Lung microvascular endothelial cell (primary cell): ENCODE results near the gene POLL. TPM values are rescaled to one million over a fixed set of nuclear protein-coding genes. Genes with fewer than 3 reads are reported as not detected.

Experiments
- DNase-seq, 2 donors: peaks; one replicate each; pipeline versions ENCODE4 v3.0.0 to v3.0.0-alpha.2; 2010; ENCODE audit warnings: low read depth in 2 of 2
- total RNA-seq: library from RNA; depleted of rRNA; stranded (reverse); fragments of >200 nt; gene quantifications from 2 replicates; pipeline ENCODE4 v1.2.1, GENCODE V29; 2014

The POLL gene
- total RNA-seq, 1 donor from 2014 or later, result 5.0 TPM

GRCh38 chr10:101573885-101574753 is 13.9 kb downstream of the POLL start:
- DNase-seq, result no peak

GRCh38 chr10:101572785-101573184 is 15.3 kb downstream of the POLL start:
- no peak for DNase-seq

- DNase-seq, result no peak
Measured at GRCh38 chr10:101572126-101572525, 15.9 kb downstream of the POLL start.

- no peak for DNase-seq
Measured at GRCh38 chr10:101571271-101571925, 16.7 kb downstream of the POLL start.

GRCh38 chr10:101570428-101571270 is 17.4 kb downstream of the POLL start:
- no peak for DNase-seq

- DNase-seq, result peak; percentile 57 to 71
Measured at GRCh38 chr10:101569622-101570427, 18.2 kb downstream of the POLL start.

GRCh38 chr10:101569323-101569621 is 18.8 kb downstream of the POLL start:
- DNase-seq, result no peak

- DNase-seq, result no peak
Measured at GRCh38 chr10:101568054-101568745, 19.9 kb downstream of the POLL start.

GRCh38 chr10:101567165-101568006 is 20.7 kb downstream of the POLL start:
- DNase-seq, result no peak

- DNase-seq, result peak; percentile 33 to 65
Measured at GRCh38 chr10:101566333-101567164, 21.5 kb downstream of the POLL start.

GRCh38 chr10:101565936-101566332 is 22.1 kb downstream of the POLL start:
- no peak for DNase-seq

- no peak for DNase-seq
Measured at GRCh38 chr10:101565370-101565900, 22.6 kb downstream of the POLL start.

- no peak for DNase-seq
Measured at GRCh38 chr10:101564490-101564991, 23.5 kb downstream of the POLL start.

GRCh38 chr10:101563497-101564040 is 24.5 kb downstream of the POLL start:
- DNase-seq, result no peak

GRCh38 chr10:101563007-101563406 is 25.1 kb downstream of the POLL start:
- DNase-seq, result peak in 1 of 2 donors; percentile 89

GRCh38 chr10:101562231-101562630 is 25.8 kb downstream of the POLL start:
- no peak for DNase-seq

GRCh38 chr10:101561068-101561915 is 26.8 kb downstream of the POLL start:
- DNase-seq, result no peak
